Right lobe of liver (tissue), 6 donors: ENCODE data around the gene TRA2A. TPM values are rescaled to one million over a fixed set of nuclear protein-coding genes. Genes with fewer than 3 reads are reported as not detected.

ENCODE experiments used
- ATAC-seq, 4 donors: fragments of 200-7000 bp; cut with Tn5 transposase; one replicate each; pipeline ENCODE4 v1.9.1; 2020; ENCODE audit warnings: mild to moderate bottlenecking in 4 of 4, moderate library complexity in 4 of 4
- DNase-seq, 3 donors: peaks; one replicate each; pipeline ENCODE4 v3.0.0-alpha.2; 2020
- H3K27ac ChIP-seq, 3 donors: fragments of 200-600 bp; one replicate each; pipeline ENCODE4 v1.8.0; 2022
- H3K27me3 ChIP-seq, 2 donors: fragments of 200-600 bp; one replicate each; pipeline ENCODE4 v1.8.0; 2022
- H3K36me3 ChIP-seq, 4 donors: fragments of 200-600 bp; sonication (generic) in 1 of 4; one replicate each; pipeline versions ENCODE4 v1.5.1 to v1.8.0; 2017 to 2022; ENCODE audit warnings: control low read depth in 1 of 4
- H3K4me1 ChIP-seq, 4 donors: fragments of 200-600 bp; sonication (generic) in 1 of 4; one replicate each; pipeline versions ENCODE4 v1.5.1 to v1.8.0; 2017 to 2022; ENCODE audit warnings: control low read depth in 1 of 4
- H3K4me3 ChIP-seq, 3 donors: fragments of 200-600 bp; one replicate each; pipeline ENCODE4 v1.8.0; 2022
- H3K9me3 ChIP-seq, 4 donors: fragments of 200-600 bp; sonication (generic) in 1 of 4; one replicate each; pipeline versions ENCODE4 v1.5.1 to v1.8.0; 2017 to 2022; ENCODE audit warnings: control low read depth in 1 of 4
- CTCF ChIP-seq, 4 donors: fragments of 200-600 bp in 3 of 4; fragments of 450-650 bp in 1 of 4; IDR thresholded peaks; one replicate each; pipeline versions ENCODE4 v1.5.1 to v1.8.0; 2016 to 2022; ENCODE audit warnings: antibody characterized with exemption in 4 of 4, mild to moderate bottlenecking in 2 of 4
- POLR2A ChIP-seq: fragments of 450-650 bp; IDR thresholded peaks from one replicate; pipeline ENCODE4 v1.6.1; 2017; ENCODE audit warnings: antibody characterized with exemption, mild to moderate bottlenecking
- WGBS: methylation state at CpG from one replicate; pipeline ENCODE4 v1.1.6; 2018; ENCODE audit warnings: low coverage, low lambda C conversion rate; ENCODE audit not compliant: insufficient coverage; ENCODE audit errors: missing lambda C conversion rate; 5-methylcytosine and 5-hydroxymethylcytosine counted together
- intact Hi-C, 2 donors: fragments of 100-400 bp; cut with DNase I; formaldehyde crosslinking; loops; one replicate each; pipeline versions ENCODE4 v1.11.2 to v1.14.1; 2022
- total RNA-seq, 6 experiments: library from RNA; depleted of rRNA in 2 of 6; stranded (reverse); fragments of >200 nt in 2 of 6; fragmentation: NEBNext Ultra II Directional in 3 of 6; extraction: Animal tissue kit (Norgen Biotek cat#: 25700) in 3 of 6; gene quantifications; one replicate each; pipeline versions ENCODE4 v1.1.0 to v1.2.4, GENCODE V29; 2016 to 2023
- donor health status: DM: no; HTN: yes; CAD: no.
- donor health status: DM: no; HTN: no; CAD: no.
- donor health status: DM: no; HTN: no; CAD: no.
- donor health status: DM: no; HTN: yes; CAD: no.
- donor health status: DM: no; HTN: yes; CAD: no.

TRA2A gene
- total RNA-seq, 6 experiments from 2014 or later: 11.1 to 34.9 (median 24.7) TPM

GRCh38 chr7:23546897-23547572, 15.3 kb upstream of the TRA2A start:
- no peaks in the 10 kb centered on the region for H3K36me3 ChIP-seq

DNA sequence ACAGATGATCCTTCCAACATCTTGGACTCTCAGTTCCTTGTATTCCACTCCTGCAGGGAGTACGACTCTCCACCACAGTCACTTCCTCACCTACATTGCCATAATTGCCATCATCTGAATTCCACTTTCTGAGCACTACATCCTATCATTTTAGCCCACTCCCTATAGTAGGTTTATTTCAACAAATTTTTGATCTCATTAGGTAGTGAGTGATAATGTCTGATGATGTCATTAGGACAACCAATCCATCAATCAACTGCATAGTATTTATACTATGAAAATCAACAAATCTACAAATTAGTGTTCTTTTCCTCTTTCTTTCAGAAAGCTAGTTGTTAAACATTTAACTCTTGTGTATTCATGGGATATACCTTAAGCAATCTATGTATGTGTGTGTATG, 13.7 kb upstream of the TRA2A start:
- no peak overlapping the region for H3K4me3 ChIP-seq
- TF ChIP-seq POLR2A: no peak
- TF ChIP-seq CTCF (IDR thresholded peaks at IDR 0.05): no peak
- intact Hi-C loops: no loop called here

More at GRCh38 chr7:23546897-23547572, 15.3 kb upstream of the TRA2A start:
- peak in 2 of 3 donors; percentile 42 to 74 for DNase-seq
- WGBS: 31% methylated on average over 13 of the region's 13 CpGs
- intact Hi-C loops: no loop called here
- TF ChIP-seq CTCF (IDR thresholded peaks at IDR 0.05) (peak; percentile 90 to 98 (median 98)), POLR2A (no peak)
- no peak overlapping the region for H3K4me3 ChIP-seq
- ATAC-seq: peak; percentile 95 to 98 (median 96)
- no peaks in the 10 kb centered on the region for H3K4me1 ChIP-seq
- H3K27me3 ChIP-seq: no peaks in the 10 kb centered on the region
- H3K9me3 ChIP-seq: no peaks in the 10 kb centered on the region
- no peak overlapping the region for H3K27ac ChIP-seq

GRCh38 chr7:23544913-23545354, 13.2 kb upstream of the TRA2A start:
- Histone ChIP-seq H3K27ac (no peak overlapping the region), H3K4me1 (no peaks in the 10 kb centered on the region), H3K27me3 (no peaks in the 10 kb centered on the region), H3K36me3 (no peaks in the 10 kb centered on the region), H3K9me3 (no peaks in the 10 kb centered on the region), H3K4me3 (no peak overlapping the region)
- ATAC-seq (peak; percentile 52 to 87 (median 84)), DNase-seq (no peak)
- 14% methylated on average over 2 of the region's 2 CpGs for WGBS
- intact Hi-C loops: no loop called here
- TF ChIP-seq CTCF (IDR thresholded peaks at IDR 0.05) (peak; percentile 46 to 55 (median 51)), POLR2A (no peak)

More for the DNA sequence above, 13.7 kb upstream of the TRA2A start:
- H3K36me3 ChIP-seq: no peaks in the 10 kb centered on the region
- H3K4me1 ChIP-seq: no peaks in the 10 kb centered on the region
- H3K27me3 ChIP-seq: no peaks in the 10 kb centered on the region
- no peak overlapping the region for H3K27ac ChIP-seq
- no peaks in the 10 kb centered on the region for H3K9me3 ChIP-seq
- 38% methylated on average over 1 of the region's 1 CpG for WGBS
- no peak for DNase-seq
- ATAC-seq: no peak

GRCh38 chr7:23542752-23543151, 11.0 kb upstream of the TRA2A start:
- intact Hi-C loops: no loop called here
- Histone ChIP-seq H3K4me3 (no peak overlapping the region), H3K4me1 (no peaks in the 10 kb centered on the region), H3K27ac (no peak overlapping the region), H3K9me3 (no peaks in the 10 kb centered on the region), H3K27me3 (no peaks in the 10 kb centered on the region), H3K36me3 (no peaks in the 10 kb centered on the region)
- DNase-seq (no peak), ATAC-seq (no peak)
- WGBS: 94% methylated on average over 3 of the region's 3 CpGs
- TF ChIP-seq POLR2A (no peak), CTCF (IDR thresholded peaks at IDR 0.05) (no peak)
